Ascending aorta (tissue), 2 donors: ENCODE data around the gene TSSC4. TPM values are rescaled to one million over a fixed set of nuclear protein-coding genes. Genes with fewer than 3 reads are reported as not detected.

Experiments used
- DNase-seq, 2 donors: peaks; one replicate each; pipeline ENCODE4 v3.0.0-alpha.2; 2019; ENCODE audit warnings: low spot score in 2 of 2
- H3K27ac ChIP-seq, 2 donors: fragments of 200-600 bp; sonication (generic); one replicate each; pipeline ENCODE4 v1.5.1; 2016 to 2017; ENCODE audit warnings: mild to moderate bottlenecking in 1 of 2
- H3K27me3 ChIP-seq: fragments of 200-600 bp; sonication (generic); one replicate; pipeline ENCODE4 v1.5.1; 2017
- H3K36me3 ChIP-seq, 2 donors: fragments of 200-600 bp; sonication (generic); one replicate each; pipeline ENCODE4 v1.5.1; 2016
- H3K4me1 ChIP-seq, 2 donors: fragments of 200-600 bp; sonication (generic); one replicate each; pipeline ENCODE4 v1.5.1; 2016 to 2017; ENCODE audit warnings: mild to moderate bottlenecking in 1 of 2
- H3K4me3 ChIP-seq, 2 donors: fragments of 200-600 bp; sonication (generic); one replicate each; pipeline ENCODE4 v1.5.1; 2016 to 2017; ENCODE audit warnings: mild to moderate bottlenecking in 1 of 2
- H3K9me3 ChIP-seq, 2 donors: fragments of 200-600 bp; sonication (generic); one replicate each; pipeline ENCODE4 v1.5.1; 2016
- intact Hi-C: fragments of 100-400 bp; cut with DNase I; formaldehyde crosslinking; loops from one replicate; pipeline ENCODE4 v1.15.1; 2023
- total RNA-seq: library from RNA; depleted of rRNA; stranded (reverse); fragments of >200 nt; gene quantifications from one replicate; pipeline ENCODE4 v1.1.0, GENCODE V29; 2016
- TF ChIP-seq, protein P1 (sequence below), 3 experiments: fragments of 200-600 bp in 2 of 3; fragments of 450-650 bp in 1 of 3; sonication (generic) in 2 of 3; IDR thresholded peaks; one replicate each; pipeline ENCODE4 v1.5.1; 2016 to 2019; ENCODE audit warnings: antibody characterized with exemption in 3 of 3, mild to moderate bottlenecking in 1 of 3, moderate library complexity in 1 of 3

The TSSC4 gene
- total RNA-seq, 1 donor from 2014 or later = 183 TPM

GRCh38 chr11:2410616-2411015 is 10.1 kb downstream of the TSSC4 start:
- H3K4me3 ChIP-seq = no peak overlapping the region
- no peaks in the 10 kb centered on the region for H3K4me1 ChIP-seq
- no peak overlapping the region for H3K27ac ChIP-seq
- no peaks in the 10 kb centered on the region for H3K9me3 ChIP-seq
- H3K36me3 ChIP-seq = no peaks in the 10 kb centered on the region
- no peaks in the 10 kb centered on the region for H3K27me3 ChIP-seq
- intact Hi-C loops = no loop called here
- TF ChIP-seq, protein P1, sequence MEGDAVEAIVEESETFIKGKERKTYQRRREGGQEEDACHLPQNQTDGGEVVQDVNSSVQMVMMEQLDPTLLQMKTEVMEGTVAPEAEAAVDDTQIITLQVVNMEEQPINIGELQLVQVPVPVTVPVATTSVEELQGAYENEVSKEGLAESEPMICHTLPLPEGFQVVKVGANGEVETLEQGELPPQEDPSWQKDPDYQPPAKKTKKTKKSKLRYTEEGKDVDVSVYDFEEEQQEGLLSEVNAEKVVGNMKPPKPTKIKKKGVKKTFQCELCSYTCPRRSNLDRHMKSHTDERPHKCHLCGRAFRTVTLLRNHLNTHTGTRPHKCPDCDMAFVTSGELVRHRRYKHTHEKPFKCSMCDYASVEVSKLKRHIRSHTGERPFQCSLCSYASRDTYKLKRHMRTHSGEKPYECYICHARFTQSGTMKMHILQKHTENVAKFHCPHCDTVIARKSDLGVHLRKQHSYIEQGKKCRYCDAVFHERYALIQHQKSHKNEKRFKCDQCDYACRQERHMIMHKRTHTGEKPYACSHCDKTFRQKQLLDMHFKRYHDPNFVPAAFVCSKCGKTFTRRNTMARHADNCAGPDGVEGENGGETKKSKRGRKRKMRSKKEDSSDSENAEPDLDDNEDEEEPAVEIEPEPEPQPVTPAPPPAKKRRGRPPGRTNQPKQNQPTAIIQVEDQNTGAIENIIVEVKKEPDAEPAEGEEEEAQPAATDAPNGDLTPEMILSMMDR (IDR thresholded peaks at IDR 0.05) = no peak
- no peak for DNase-seq

GRCh38 chr11:2411446-2412305 is 11.1 kb downstream of the TSSC4 start:
- Histone ChIP-seq H3K36me3 (no peaks in the 10 kb centered on the region), H3K4me3 (no peak overlapping the region), H3K9me3 (no peaks in the 10 kb centered on the region), H3K4me1 (no peaks in the 10 kb centered on the region), H3K27me3 (no peaks in the 10 kb centered on the region), H3K27ac (no peak overlapping the region)
- DNase-seq = no peak
- TF ChIP-seq, protein P1 (IDR thresholded peaks at IDR 0.05) = no peak
- intact Hi-C loops = no loop called here

DNA sequence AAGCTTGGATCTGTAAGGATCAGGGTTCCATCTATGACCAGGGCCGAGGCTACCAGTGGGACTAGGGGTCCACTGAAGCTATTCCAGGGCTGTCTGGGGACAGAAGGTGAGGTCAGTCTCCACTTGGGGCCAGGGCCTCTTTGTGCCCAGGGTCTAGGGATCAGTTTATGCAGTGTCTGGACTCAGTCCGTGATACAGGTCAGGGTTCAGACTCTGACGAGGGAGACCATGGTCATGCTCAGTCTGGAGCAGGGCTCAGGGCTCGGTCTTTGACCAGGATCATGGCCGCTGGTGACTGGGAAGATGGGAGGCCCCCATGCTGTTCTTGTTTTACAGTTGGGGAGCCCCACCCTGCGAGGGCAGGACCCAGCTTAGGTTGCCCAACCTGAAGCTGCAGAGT is 11.8 kb downstream of the TSSC4 start:
- TF ChIP-seq, protein P1 (IDR thresholded peaks at IDR 0.05) = no peak
- H3K27me3 ChIP-seq = no peaks in the 10 kb centered on the region
- H3K36me3 ChIP-seq = no peaks in the 10 kb centered on the region
- H3K4me3 ChIP-seq = no peak overlapping the region
- intact Hi-C loops = no loop called here
- no peaks in the 10 kb centered on the region for H3K9me3 ChIP-seq
- no peaks in the 10 kb centered on the region for H3K4me1 ChIP-seq
- no peak overlapping the region for H3K27ac ChIP-seq
- DNase-seq = no peak

GRCh38 chr11:2413742-2414579 is 13.4 kb downstream of the TSSC4 start:
- intact Hi-C loops = no loop called here
- Histone ChIP-seq H3K4me1 (no peaks in the 10 kb centered on the region), H3K9me3 (no peaks in the 10 kb centered on the region), H3K4me3 (no peak overlapping the region), H3K27ac (no peak overlapping the region), H3K36me3 (no peaks in the 10 kb centered on the region), H3K27me3 (no peaks in the 10 kb centered on the region)
- TF ChIP-seq, protein P1 (IDR thresholded peaks at IDR 0.05) = no peak
- DNase-seq = no peak

DNA sequence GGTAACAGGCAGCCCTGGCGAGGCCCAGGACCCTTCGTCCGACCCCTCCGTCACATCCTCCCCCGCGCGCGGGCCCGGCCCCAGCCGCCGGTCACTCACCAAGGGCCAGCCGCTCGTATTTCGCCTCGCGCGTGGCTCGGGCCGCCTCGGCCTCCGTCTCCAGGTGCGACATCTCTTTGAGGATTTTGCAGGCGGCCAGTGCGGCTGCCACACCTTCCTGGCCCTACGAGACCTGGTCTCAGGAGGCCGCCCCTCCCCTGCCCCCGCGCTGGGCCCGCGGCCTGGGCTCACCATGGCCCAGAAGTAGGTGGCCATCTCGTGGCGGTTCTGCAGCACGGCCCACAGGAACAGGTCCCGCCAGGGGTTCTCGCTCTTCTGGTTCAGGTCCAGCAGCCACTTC is 14.1 kb downstream of the TSSC4 start:
- H3K4me1 ChIP-seq = no peaks in the 10 kb centered on the region
- H3K36me3 ChIP-seq = no peaks in the 10 kb centered on the region
- intact Hi-C loops = no loop called here
- H3K27me3 ChIP-seq = no peaks in the 10 kb centered on the region
- no peaks in the 10 kb centered on the region for H3K9me3 ChIP-seq
- TF ChIP-seq, protein P1 (IDR thresholded peaks at IDR 0.05) = no peak
- H3K4me3 ChIP-seq = no peak overlapping the region
- DNase-seq = no peak
- no peak overlapping the region for H3K27ac ChIP-seq
